Posterior cingulate gyrus (tissue), 11 donors: Measurements from ENCODE around the gene RANBP1.
A peak's percentile ranks its signal among the peaks of the same experiment; 100 is the strongest.

ENCODE experiments used
- DNase-seq, 10 donors: peaks; one replicate each; pipeline versions ENCODE4 v3.0.0 to v3.0.0-alpha.2; 2020 to 2021; ENCODE audit warnings: mixed read lengths in 3 of 10
- intact Hi-C: fragments of 100-400 bp; cut with DNase I; formaldehyde crosslinking; loops from one replicate; pipeline ENCODE4 v1.15.1; 2023

Gene RANBP1

GRCh38 chr22:20145206-20145831 lies 29.4 kb downstream of the RANBP1 start:
- intact Hi-C loops, result no loop called here
- no peak for DNase-seq

- intact Hi-C loops, result no loop called here
- no peak for DNase-seq
Observed at GRCh38 chr22:20145832-20146223, 29.9 kb downstream of the RANBP1 start.

GRCh38 chr22:20146777-20147176 lies 30.9 kb downstream of the RANBP1 start:
- no peak for DNase-seq
- intact Hi-C loops, result no loop called here

- intact Hi-C loops, result no loop called here
- no peak for DNase-seq
Observed at GRCh38 chr22:20147237-20147988, 31.5 kb downstream of the RANBP1 start.

GRCh38 chr22:20148414-20148813 lies 32.5 kb downstream of the RANBP1 start:
- intact Hi-C loops, result no loop called here
- no peak for DNase-seq

GRCh38 chr22:20149257-20150250 lies 33.6 kb downstream of the RANBP1 start:
- DNase-seq, result no peak
- intact Hi-C loops, result no loop called here

- no peak for DNase-seq
- intact Hi-C loops, result no loop called here
Observed at GRCh38 chr22:20150381-20151275, 34.7 kb downstream of the RANBP1 start, which contains the start of gene CCDC188. TSS of gene CCDC188 (minus strand) at chr22:20151055. CDS start at chr22:20150986, 69 bp downstream.

- no peak for DNase-seq
Observed at GRCh38 chr22:20151276-20151588, 35.3 kb downstream of the RANBP1 start.

GRCh38 chr22:20152464-20152890 lies 36.6 kb downstream of the RANBP1 start:
- intact Hi-C loops, result no loop called here
- DNase-seq, result no peak

More at GRCh38 chr22:20151276-20151588, 35.3 kb downstream of the RANBP1 start:
- intact Hi-C loops, result no loop called here

- intact Hi-C loops, result no loop called here
- DNase-seq, result no peak
Observed at GRCh38 chr22:20153945-20154344, 38.0 kb downstream of the RANBP1 start.

GRCh38 chr22:20154602-20155187 lies 38.8 kb downstream of the RANBP1 start:
- DNase-seq, result no peak
- intact Hi-C loops, result no loop called here

- intact Hi-C loops, result loop anchor here (2.0 kb wide), 1 partner anchor 113 kb away; the partner anchor contains the start of gene RTN4R
Observed at GRCh38 chr22:20155330-20156041, 39.6 kb downstream of the RANBP1 start.

GRCh38 chr22:20156042-20156389 lies 40.1 kb downstream of the RANBP1 start:
- no peak for DNase-seq

More at GRCh38 chr22:20155330-20156041, 39.6 kb downstream of the RANBP1 start:
- peak; percentile 50 to 96 (median 74) for DNase-seq

GRCh38 chr22:20156611-20157429 lies 40.9 kb downstream of the RANBP1 start:
- intact Hi-C loops, result loop anchor here (1.0 to 2.0 kb wide), 2 partner anchors 112 to 128 kb away; partner anchors contain the start of gene RTN4R
- peak; percentile 78 to 99 (median 94) for DNase-seq

More at GRCh38 chr22:20156042-20156389, 40.1 kb downstream of the RANBP1 start:
- intact Hi-C loops, result loop anchor here (2.0 kb wide), 1 partner anchor 113 kb away; the partner anchor contains the start of gene RTN4R

GRCh38 chr22:20157430-20158183 lies 41.7 kb downstream of the RANBP1 start:
- intact Hi-C loops, result loop anchor here (1.0 to 2.0 kb wide), 2 partner anchors 111 to 128 kb away; partner anchors contain the start of gene RTN4R
- no peak for DNase-seq

- no peak for DNase-seq
- intact Hi-C loops, result no loop called here
Observed at GRCh38 chr22:20158391-20159036, 42.6 kb downstream of the RANBP1 start.
